NCI-H1092 treated with DMSO at 0.1 percent for 48 hours (cell line): ENCODE measurements around the gene SHROOM2.
"Not testable (repeated sequence)": the region's sequence is repeated elsewhere in the genome, so short reads cannot be mapped to it uniquely, and the experiment has no call there.

Experiments
- DNase-seq: peaks from one replicate; lab custom pipeline; 2025; lab: John Stamatoyannopoulos, UW

The SHROOM2 gene

GRCh38 chrX:9829308-9830267 lies 43.4 kb downstream of the SHROOM2 start:
- DNase-seq, result no peak

GRCh38 chrX:9832811-9833210 lies 46.6 kb downstream of the SHROOM2 start:
- no peak for DNase-seq

GRCh38 chrX:9835585-9836210 lies 49.5 kb downstream of the SHROOM2 start:
- no peak for DNase-seq

- DNase-seq, result no peak
Observed at GRCh38 chrX:9842541-9842940, 56.3 kb downstream of the SHROOM2 start.

GRCh38 chrX:9844936-9845577 lies 58.8 kb downstream of the SHROOM2 start:
- DNase-seq, result no peak

- no peak for DNase-seq
Observed at GRCh38 chrX:9845578-9845952, 59.3 kb downstream of the SHROOM2 start.

- DNase-seq, result no peak
Observed at GRCh38 chrX:9846631-9847030, 60.4 kb downstream of the SHROOM2 start.

- no peak for DNase-seq
Observed at GRCh38 chrX:9847071-9847470, 60.8 kb downstream of the SHROOM2 start.

- DNase-seq, result peak; percentile 19
Observed at GRCh38 chrX:9848718-9849479, 62.7 kb downstream of the SHROOM2 start.

GRCh38 chrX:9851890-9852289 lies 65.7 kb downstream of the SHROOM2 start:
- no peak for DNase-seq

- no peak for DNase-seq
Observed at GRCh38 chrX:9853307-9853706, 67.1 kb downstream of the SHROOM2 start.

GRCh38 chrX:9855561-9856283 lies 69.5 kb downstream of the SHROOM2 start:
- no peak for DNase-seq

- no peak for DNase-seq
Observed at GRCh38 chrX:9856588-9856987, 70.4 kb downstream of the SHROOM2 start.

GRCh38 chrX:9857575-9858474 lies 71.6 kb downstream of the SHROOM2 start:
- no peak for DNase-seq

GRCh38 chrX:9858684-9859083 lies 72.5 kb downstream of the SHROOM2 start:
- DNase-seq, result not testable (repeated sequence)

- DNase-seq, result no peak
Observed at GRCh38 chrX:9859711-9860555, 73.7 kb downstream of the SHROOM2 start.

- DNase-seq, result no peak
Observed at GRCh38 chrX:9860826-9861225, 74.6 kb downstream of the SHROOM2 start.

- DNase-seq, result no peak
Observed at GRCh38 chrX:9861711-9862110, 75.5 kb downstream of the SHROOM2 start.

GRCh38 chrX:9862525-9862924 lies 76.3 kb downstream of the SHROOM2 start:
- DNase-seq, result no peak
